NCI-H1092 (cell line): ENCODE data around the gene TMEM54.
"Not testable (repeated sequence)": the region's sequence is repeated elsewhere in the genome, so short reads cannot be mapped to it uniquely, and the experiment has no call there.

Experiments used
- DNase-seq: peaks from one replicate; lab custom pipeline; 2025; lab: John Stamatoyannopoulos, UW

TMEM54 gene

DNA sequence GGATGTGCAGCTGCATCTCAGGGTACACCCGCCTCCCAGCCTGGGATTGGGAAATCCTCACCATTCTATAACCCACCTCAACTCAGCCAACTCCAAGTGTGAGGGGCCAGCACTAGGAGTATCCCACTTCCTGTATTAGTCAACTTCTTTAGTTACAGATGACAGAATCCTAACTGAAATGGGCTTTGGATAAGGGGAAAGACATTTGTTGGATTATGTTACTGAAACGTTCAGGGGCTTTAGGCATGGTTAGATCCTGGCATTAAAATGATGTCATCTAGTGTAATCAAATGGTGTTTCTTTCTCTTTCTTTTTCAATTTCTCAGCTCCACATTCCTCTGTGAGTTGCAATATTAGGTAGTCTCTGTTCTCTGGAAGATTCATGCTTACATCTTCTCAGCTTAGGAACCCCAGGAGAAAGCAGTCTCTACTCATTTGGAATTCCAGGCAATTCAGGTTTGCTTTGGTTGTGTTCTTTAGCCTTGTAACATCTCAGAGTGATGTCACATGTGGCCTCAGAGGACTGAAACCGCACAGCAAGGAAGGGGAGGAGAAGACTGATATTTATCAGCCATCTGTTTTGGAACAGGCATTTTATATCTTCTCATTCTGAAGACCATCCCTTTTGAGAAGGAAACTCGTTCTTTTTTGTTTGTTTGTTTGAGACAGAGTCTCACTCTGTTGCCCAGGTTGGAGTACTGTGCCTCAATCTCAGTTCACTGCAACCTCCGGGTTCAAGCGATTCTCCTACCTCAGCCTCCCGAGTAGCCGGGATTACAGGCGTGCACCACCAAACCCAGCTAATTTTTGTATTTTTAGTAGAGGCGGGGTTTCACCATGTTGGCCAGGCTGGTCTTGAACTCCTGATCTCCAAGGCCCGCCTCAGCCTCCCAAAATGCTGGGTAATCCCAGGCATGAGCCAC, 18.9 kb upstream of the TMEM54 start:
- no peak for DNase-seq

- no peak for DNase-seq
These were observed 17.0 kb upstream of the TMEM54 start for GRCh38 chr1:32918179-32918578.

DNA sequence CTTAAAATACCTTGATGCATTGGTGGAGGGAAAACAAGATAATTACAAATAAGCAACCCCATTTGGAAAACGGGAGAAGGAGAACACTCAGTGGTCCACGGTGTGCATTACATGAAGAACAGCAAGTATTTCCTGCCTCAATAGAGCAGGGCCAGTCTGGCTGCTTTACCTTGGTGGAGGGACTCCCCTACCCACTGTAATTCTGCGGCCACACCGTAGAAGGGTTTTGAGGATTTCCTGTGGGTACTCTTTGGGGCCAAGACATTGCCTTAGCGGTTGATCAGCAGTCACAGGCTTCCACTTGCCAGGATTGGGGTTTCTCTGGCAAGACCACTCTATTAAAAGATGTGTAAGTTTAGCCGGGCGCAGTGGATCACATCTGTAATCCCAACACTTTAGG, 16.3 kb upstream of the TMEM54 start:
- DNase-seq: no peak

GRCh38 chr1:32915766-32916706, 14.8 kb upstream of the TMEM54 start:
- no peak for DNase-seq

DNA sequence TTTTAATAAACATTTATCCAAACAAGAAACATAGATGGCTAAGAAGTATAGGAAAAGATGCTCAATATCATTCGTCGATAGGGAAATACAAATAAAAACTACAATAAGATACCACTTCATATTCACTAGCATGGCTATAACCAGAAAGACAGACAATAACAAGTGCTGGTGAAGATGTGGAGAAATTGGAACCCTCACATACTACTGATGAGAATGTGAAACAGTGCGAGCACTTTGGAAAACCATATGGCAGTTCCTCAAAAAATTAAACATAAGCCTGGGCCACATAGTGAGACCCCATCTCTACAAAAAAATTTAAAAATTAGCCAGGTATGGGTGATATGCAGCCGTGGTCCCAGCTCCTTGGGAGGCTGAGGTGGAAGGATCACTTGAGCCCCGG, 9.1 kb upstream of the TMEM54 start:
- DNase-seq: no peak

- no peak for DNase-seq
These were observed 6.2 kb upstream of the TMEM54 start for GRCh38 chr1:32907435-32907834.

DNA sequence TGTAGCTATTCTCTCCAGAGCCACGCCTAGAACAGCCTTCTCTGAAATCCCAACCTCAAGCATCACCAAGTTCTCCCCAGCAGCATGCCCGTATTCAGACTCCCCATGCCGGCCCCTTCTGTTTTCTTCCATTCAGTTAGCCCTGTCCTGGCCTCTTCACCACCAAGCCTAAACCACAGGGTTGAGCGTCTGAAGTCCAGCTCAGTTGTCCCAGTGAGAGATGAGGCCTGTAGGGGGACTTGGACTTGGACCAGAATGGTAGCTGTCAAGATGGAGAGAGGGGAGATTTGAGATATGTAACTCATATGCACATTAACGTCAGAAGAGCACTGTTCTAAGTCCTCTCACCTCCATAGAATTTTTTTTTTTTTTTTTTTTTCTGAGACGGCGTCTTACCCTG, 5.5 kb upstream of the TMEM54 start:
- DNase-seq: no peak

DNA sequence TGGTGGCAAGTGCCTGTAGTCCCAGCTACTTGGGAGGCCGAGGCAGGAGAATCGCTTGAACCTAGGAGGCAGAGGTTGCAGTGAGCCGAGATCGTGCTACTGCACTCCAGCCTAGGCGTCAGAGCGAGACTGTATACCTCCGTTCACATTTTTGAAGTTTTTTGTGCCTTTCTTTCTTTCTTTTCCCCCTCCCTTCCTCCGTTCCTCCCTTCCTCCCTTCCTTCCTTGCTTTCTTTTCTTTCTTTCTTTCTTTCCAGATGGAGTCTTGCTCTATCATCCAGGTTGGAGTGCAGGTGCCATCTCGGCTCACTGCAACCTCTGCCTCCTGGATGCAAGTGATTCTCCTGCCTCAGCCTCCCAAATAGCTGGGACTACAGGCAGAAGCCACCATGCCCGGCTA, 4.4 kb upstream of the TMEM54 start:
- not testable (repeated sequence) for DNase-seq

DNA sequence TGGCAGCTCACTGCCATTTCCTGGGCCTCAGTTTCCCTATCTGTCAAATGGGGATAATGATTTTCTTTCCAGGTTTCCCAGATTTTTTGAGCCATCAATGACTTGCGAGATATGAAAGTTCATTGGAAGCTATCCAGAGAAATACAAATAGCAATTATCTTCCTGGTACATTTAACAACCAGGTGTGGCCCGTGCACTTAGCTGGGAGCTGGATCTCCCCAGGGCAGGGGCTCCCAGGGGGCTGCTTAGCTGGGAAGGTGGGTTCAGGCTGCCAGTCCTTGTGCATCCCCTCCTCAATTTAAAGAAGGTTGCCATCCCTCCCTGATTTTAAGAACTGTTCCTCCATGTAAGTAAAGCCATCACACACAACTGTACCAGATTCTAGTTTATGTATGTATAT, 3.6 kb upstream of the TMEM54 start:
- no peak for DNase-seq

DNA sequence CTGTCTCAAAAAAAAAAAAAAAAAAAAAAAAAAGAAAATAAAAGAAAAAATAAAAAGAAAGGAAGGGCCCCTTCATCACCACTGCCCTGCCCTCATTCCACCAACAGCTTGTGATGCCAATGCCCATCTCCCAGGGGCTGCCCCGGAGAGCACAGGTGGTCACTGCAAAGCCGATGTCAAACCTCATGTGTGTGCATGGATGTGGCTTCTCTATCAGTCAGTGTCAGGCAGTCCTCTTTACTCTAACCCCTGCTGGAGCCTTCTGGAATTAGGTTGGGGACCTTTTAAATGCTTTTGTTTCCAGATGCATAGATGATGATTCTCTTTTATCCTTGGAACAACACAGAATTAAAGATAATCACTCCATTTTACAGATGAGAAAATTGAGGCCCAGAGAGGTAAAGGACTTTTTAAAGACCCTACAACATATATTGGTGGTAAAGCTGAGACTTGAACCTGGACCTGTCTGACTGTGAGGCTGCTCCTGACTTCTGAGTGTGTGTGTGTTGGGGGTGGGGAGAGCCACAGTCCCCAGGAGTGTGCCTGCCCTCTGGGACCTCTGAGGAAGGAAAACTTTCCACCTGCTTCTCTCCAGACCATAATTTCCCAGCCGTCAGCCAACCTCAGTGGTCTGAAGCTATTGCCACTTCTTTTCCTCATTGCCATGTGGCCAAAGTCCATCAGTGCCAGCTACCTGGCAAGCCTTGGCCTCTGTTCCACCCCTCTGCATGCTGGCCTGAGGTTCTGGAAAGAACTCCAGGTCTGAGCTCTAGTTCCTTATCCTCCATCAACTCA, 3.0 kb upstream of the TMEM54 start:
- no peak for DNase-seq

- DNase-seq: no peak
These were observed 1.3 kb upstream of the TMEM54 start for GRCh38 chr1:32902535-32902920.

DNA sequence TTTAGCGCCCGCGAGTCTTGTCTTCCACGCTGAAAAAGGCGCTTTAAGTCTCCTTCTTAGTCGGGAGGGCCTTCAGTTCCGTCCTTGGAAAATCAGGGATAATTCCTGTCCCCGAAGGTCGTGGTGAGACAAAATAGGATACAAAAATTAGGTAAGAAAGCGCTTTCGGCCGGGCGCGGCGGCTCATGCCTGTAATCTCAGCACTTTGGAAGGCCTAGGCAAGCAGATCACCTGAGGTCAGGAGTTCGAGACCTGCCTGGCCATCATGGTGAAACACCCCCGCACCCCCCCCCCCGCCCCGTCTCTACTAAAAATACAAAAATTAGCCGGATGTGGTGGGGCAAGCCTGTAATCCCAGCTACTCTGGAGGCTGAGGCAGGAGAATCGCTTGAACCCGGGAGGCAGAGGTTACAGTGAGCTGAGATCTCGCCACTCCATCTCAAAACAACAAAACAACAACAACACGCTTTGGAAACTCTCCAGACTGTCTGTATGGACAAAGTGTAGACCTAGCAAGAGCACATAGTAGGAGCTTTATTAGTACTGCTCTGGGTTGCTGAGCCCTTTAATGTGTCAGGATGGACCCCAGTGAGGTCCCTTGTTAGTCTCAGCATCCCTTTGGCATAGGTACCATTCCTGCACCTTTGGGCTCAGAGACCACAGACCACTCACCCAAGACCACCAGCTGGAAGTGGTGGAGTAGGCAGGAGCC, 790 bp upstream of the TMEM54 start:
- no peak for DNase-seq

DNA sequence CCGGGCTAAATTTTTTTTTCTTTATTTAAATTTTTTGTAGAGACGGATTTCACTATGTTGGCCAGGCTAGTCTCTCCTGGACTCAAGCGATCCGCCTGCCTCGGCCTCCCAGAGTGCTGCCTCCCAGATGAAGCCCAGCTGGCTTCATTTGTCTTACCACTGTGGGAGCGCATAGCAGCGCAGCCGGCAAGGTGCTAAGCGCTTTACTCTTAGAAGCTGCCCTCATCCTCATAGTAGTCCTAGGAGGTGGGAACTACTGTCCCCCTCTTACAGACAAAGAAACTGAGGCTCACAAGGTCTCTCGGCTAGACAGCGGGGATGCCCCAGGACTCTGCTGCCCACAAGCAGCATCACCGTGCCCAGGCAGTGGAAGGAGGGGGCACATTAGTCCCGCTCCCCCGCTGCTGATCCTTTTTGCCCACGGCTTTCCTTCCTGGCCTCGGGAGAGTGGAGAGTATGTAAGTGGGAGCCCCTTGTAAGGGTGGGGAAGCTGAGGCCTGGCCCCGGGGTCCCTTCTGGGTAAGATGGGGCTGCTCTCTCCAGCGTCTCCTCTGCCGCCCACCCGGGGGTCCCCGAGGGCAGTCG, 726 bp downstream of the TMEM54 start:
- DNase-seq: no peak

GRCh38 chr1:32899586-32900296, 1.4 kb downstream of the TMEM54 start:
- DNase-seq: no peak

DNA sequence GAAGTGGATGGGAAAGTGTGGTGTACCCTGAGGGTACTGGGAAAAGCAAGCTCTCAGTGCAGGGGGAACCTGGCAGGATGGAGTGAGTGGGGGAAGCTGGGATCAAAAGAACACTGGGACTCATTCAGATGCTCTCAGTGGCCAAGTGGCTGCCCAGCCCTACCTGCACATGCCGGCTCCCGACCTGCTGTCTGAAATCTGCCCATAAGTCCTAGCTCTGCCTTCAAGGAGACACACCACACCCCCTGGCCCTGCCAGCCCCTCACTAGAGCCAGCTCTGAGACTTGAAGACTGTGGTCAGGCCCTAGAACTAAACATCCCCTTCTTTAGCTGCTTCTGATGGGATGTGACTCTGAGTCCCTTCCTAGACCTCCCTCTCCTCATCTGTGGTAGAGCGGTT, 2.2 kb downstream of the TMEM54 start:
- no peak for DNase-seq

DNA sequence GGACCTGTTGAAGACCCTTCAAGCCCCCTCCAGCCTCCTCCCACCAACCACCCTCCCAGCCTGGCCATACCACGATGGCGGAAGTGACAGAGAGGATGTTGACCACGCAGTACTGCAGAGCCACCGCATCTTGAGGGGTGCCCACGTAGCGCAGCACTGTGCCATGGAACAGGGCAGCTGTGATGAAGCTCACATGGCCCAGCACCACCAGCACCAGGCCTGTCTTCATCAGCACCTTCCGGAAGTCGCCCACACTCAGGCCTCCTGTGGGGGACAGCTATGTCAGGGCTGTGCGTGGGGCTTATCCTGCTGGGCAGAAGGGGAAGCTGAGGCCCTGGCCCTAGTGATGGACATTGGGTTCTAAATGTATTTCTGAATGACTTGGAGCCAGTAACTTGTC, 3.1 kb downstream of the TMEM54 start:
- no peak for DNase-seq

- DNase-seq: no peak
These were observed 3.8 kb downstream of the TMEM54 start for GRCh38 chr1:32897082-32898049.

DNA sequence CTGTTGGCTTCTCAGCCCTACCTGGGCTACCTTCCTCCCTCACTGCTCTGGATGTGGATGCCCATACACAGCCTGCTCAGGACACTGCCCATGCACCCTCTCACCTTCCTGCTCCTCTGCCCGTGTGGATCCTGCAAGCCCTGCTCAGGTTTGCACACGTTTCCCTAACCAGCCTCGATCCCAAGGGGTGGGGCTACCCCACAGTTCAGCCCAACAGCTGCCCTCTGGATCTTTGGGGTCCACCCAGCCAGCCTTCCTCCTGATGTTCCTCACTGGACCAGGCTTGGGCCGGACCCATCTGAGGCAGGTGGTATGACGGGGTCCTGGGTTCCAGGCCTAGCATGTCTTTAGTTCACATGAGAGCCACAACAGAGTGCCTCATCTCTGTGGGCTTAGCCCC, 4.7 kb downstream of the TMEM54 start:
- no peak for DNase-seq
